ENCODE measurements around the gene TPH2.

DNA sequence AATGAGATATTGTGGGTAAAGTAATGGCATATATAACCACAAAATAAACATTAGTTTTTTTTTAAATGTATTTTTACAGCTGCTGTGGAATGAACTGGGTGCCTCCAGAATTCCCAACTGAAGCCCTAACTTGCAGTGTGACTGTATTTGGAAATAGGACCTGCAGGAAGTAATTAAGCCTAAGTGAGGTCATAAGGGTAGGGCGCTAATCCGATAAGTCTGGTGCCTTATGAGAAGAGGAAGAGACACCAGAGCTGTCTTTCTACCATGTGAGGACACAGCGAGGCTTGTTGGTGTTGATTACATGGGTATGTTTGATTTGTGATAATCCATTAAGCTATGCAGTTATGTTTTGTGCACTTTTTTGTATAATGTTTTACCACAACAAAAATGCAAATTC is 136.8 kb downstream of the TPH2 start:
- TF ChIP-seq, protein P1, sequence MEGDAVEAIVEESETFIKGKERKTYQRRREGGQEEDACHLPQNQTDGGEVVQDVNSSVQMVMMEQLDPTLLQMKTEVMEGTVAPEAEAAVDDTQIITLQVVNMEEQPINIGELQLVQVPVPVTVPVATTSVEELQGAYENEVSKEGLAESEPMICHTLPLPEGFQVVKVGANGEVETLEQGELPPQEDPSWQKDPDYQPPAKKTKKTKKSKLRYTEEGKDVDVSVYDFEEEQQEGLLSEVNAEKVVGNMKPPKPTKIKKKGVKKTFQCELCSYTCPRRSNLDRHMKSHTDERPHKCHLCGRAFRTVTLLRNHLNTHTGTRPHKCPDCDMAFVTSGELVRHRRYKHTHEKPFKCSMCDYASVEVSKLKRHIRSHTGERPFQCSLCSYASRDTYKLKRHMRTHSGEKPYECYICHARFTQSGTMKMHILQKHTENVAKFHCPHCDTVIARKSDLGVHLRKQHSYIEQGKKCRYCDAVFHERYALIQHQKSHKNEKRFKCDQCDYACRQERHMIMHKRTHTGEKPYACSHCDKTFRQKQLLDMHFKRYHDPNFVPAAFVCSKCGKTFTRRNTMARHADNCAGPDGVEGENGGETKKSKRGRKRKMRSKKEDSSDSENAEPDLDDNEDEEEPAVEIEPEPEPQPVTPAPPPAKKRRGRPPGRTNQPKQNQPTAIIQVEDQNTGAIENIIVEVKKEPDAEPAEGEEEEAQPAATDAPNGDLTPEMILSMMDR (IDR thresholded peaks at IDR 0.05; ENCODE audit: borderline replicate concordance, extremely low read depth, low read length, poor library complexity, severe bottlenecking): no peak
- TF ChIP-seq EZH2 (IDR thresholded peaks at IDR 0.05; ENCODE audit: borderline replicate concordance, low read depth, low read length, severe bottlenecking): no peak

Data from DND-41 (cell line).